NCI-H128 (cell line): ENCODE data around the gene APELA.
"Not testable (repeated sequence)": the region's sequence is repeated elsewhere in the genome, so short reads cannot be mapped to it uniquely, and the experiment has no call there.

Experiments used
- DNase-seq: peaks from one replicate; lab custom pipeline; 2025; ENCODE audit not compliant: unreplicated experiment; lab: John Stamatoyannopoulos, UW

The APELA gene, protein sequence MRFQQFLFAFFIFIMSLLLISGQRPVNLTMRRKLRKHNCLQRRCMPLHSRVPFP

DNA sequence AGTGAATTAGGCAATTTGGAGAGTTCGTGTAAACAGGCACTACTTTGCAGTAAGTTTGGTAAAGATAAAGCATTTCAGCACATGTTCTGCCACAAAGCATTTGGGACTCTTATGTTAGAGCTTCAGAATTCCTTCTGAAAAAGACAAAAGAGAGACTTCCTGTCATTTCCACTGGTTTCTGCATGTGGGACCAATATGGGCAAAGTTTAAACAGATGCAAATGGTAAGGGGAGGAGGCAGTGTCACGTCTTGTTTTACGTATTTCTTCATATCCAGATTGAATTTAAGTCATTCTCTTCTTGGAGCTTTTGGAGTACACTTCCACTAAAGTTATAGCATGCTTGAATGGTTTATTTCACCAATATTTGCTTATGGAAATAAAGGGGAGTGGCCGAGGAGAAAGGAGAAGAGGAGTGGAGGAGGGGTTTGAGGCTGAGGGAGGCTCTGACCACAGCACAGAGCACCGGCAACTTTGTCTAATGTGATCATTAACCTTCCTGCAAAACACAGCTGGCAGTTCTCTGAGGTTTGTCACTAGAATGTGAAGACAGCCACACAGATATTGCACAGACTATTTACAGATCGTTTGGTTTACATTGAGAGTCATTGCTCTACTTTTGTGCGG is at the start of gene APELA:
TSS of gene APELA (plus strand) at position 479 of the 625 bp plus-strand sequence. CDS start 154 bp downstream, outside the sequence.
- no peak for DNase-seq

DNA sequence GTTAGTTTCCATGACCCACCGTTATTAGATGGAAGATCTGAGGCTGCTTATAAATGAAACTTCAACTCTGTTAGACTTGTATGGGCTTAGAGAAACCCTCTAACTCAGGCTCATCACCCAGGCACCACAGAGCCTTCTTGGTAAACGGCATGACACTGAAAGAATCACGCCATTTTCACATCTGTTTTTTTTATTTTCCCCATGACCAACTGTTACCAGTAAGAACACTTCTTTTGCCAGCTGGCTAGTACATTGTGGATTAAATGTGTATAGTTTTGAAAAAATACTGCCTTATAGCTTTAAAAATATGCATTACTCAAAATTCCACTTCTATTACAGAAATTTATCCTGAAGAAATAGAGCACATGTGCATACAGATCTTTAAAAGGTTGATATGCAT is 48.0 kb upstream of the APELA start:
- no peak for DNase-seq

DNA sequence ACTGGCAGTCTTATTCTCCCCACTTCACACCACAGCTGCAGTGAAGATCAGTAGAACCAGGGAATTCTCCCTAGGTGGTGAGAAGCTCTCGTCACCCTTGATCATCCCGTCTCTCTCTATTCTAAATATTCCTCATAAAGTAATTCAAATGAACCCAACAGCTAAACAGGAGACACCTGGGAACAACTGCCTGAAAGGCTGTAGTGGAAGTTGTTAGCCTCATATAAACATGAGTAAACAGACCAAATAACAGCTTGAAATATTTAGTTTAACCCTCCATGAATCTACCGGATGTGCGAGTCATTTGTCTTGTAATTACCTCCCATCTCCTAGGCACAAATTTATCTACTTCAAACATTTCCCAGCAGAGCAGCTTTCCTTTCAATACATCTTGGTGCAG is 30.4 kb upstream of the APELA start:
- no peak for DNase-seq

DNA sequence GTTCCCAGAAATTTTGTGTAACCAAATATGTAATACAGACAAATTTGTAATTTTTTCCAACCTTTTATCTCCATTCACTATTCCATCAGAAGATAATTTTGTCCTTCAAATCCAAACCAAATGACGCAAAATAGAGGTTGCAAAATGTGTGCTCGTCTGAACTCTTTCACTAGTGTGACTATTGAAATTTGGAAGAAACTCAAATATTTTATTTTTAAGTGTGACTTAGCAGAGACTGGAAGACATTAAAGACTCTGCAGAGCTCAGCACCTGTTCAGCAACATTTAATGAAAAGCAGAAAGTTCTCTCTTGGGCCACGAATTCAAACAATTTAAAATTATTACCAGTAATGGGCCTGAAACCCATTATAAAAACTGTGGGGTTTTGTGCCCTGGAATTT is 30.0 kb upstream of the APELA start:
- DNase-seq = no peak

DNA sequence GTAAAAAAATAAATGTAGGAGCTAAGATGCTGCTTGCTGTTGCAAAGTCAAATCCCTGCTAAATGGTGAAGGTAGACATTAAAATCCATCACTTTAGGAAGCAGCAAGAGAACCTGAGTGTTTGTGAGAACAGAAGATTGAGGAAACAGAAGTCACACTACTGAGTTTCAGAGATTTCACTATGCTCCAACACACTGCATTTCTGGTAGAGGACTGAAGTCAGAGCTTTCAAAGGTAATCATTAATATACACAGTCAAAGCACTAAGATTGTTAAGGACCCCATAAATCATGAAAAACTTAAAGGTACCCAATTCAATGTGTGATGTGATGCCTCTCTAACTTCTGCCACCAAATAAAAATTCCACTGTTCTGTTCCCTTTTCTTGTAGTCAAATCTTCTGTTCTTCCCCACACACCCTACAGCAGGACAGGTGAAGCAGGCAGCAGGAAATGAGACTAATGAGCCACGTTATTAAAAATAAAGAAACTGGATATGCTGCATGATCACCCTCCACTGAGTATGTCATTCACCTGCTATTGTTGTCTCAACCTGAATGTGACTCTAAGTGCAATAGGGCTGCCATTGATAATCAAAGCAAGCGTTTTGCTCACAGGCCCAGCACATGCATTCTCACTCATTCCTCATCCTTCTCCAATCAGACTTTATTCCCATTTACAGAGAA is 28.9 kb upstream of the APELA start:
- DNase-seq = no peak

DNA sequence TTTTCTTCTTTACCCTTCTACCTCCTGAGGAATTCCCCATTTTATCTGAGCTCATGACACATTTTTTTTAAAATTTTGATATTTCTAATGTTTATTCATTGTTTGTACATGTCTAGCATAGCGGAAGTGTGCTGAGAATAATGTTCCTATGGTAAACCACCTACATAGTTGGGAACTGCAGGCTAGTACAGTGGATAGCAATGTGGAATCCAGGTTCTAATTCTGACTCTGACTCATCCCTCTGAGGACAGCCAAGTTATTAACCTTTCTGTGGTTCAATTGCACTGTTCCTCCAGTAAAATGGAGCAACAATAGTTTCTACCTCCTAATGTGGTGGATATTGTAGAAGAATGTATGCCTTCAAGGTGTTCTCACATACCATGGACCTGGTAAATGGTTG is 20.6 kb upstream of the APELA start:
- DNase-seq = no peak

DNA sequence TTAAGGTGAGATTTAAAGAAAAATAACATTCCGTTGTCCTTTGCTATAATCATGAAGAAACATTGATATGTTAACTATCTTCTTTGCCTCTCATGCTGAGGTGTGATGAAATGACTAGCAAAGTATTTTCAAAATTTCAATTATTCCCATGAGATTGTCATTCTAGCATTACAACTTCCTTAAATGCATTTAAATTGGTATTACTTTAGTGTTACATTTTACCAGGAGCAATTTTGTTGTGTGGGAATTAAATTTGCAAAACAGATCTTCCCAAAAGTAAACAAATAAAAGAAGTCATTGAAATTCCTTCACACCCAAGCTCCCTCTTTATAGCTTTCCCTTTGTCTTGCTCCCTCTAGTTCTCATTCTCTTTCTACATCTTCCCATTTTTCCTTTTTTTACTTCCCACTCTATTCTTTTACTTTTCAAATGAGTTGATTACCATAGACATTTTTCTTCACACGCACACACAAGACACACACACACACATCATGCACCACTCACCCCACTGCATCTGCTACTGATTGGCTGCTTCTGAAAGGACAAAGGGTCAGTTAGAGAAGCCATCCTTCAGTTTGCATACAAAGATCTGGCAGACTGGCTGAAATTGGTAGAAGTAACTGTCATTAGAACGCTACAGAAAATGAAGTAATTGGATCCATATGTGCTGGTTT is 10.0 kb upstream of the APELA start:
- no peak for DNase-seq

DNA sequence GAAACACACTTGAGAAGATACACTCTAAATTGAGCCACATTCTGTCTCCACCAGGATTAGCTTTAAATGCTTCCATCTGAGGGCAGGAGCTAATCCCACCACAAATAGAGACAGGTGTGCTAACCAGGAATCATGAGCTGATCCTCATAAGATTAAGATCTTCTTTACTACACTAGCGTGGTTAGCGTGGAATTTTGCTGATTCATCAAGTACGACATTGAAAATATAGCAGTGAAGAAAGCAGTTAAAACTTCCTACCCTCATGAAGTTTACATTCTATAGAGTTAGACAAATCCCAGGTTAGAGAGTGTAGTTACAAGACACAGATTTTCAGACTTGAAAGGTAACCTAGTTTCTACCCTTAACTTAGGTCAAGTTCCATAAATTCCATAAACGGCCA is 5.3 kb upstream of the APELA start:
- DNase-seq = no peak

DNA sequence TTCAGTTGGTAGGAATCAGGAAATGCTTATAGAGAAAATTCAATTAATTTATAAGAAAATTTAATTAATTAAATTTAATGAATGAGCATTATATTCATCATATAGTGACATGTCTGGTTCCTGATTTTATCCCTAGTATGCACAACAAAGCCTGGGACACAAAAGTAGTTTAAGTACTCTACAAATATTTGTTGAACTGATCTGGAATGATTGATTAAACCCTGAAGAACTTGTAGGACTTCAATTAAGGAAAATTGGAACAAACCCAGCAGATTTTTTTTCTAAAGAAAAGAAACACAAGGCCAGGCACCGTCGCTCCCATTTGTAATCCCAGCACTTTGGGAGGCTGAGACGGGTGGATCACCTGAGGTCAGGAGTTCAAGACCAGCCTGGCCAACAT is 4.5 kb upstream of the APELA start:
- DNase-seq = no peak

DNA sequence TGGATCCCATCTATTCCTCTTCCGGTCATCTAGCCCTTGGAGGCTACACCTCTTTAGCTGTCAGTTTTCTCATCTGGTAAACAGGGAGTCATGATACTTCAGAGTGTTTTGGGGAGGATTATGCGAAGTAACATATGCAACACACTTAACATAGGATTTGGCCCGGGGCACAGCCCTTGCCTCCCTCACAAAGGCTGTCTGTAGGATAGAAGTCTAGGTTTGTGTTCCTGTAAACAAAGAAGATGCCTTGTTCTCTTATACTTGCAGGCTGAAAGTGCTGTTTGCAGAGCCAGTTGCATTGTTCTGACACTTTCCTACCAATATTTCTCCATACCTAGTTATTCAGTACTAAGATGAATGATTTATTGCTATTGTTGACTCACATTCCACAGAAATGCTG is 2.2 kb upstream of the APELA start:
- DNase-seq = no peak

DNA sequence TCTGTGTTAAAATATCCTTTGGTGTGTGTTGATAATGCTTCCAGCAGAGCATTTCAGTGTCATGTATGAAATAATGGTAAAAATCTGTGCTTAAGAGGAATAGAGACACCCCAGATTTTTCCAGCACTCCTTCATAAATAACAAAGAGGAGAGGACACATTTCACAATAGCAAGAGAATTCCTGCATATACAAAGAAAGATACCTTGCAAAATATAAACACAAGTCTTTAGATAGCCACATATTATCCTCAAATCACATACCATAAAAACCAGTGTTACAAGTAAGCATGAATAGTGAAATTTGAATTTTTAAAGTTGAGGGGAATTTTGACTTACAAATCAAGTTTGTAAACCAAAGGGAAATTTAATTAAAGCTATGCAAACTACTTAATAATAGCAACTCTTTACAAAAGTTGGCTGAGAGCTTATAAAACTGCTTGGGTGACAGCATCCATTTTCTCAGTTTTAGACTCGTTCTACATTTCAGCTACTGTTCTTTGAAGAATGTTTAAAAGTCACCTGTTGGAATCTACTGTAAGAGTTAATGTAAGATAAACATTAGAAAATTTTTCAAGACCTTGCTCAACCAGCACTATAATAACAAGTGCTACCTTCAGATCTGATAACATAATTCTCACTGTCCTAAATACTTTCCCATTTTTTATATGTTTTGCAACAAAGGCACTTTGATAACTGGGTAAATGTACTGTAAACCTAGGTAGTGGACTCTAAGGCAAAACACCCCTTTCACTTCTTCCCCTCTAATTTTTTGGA is 3.7 kb downstream of the APELA start:
- DNase-seq = no peak

DNA sequence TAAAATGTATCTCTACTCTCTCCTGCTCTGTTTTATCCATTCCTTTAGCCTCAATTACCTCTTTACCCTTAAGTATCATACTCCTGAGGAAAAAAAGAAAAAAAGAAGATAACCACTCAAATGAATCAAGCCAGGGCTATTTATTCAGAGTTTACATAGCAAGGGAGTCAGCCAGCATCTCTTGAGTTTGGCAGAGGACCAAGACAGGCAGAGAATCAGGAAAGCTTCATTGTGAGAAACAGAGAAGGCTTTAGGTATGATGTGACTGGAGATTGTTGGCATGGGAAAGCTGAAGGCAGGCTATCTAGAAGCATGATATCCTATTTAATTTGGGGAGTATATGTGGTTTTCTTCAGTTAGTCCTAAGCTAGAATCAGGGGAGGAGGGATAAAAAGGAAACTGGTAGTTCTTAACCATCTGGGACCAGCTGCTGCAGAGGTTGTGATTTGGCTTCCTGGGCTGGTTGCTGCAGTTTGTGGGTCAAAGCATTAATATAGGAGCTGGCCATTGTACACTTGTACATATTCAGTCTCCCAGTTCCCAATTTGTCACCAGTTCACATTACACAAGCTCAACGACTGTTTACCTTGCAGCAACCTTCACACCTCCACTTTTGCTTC is 11.2 kb downstream of the APELA start:
- no peak for DNase-seq

DNA sequence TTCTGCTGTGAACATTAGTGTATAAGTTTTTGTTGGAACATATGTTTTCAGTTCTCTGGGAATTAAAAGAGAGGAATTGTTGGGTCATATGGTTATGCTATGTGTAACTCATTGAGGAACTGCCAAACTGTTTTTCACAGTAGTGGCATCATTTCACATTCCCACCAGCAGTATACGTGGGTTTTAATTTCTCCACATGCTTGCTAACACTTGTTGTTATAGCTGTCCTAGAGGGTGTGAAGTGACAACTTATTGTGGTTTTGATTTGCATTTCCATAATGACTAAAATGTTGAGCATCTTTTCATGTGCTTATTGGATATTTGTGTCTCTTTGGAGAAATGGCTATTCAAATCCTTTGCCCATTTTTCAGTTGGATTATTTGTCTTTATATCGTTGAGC is 13.7 kb downstream of the APELA start:
- no peak for DNase-seq

DNA sequence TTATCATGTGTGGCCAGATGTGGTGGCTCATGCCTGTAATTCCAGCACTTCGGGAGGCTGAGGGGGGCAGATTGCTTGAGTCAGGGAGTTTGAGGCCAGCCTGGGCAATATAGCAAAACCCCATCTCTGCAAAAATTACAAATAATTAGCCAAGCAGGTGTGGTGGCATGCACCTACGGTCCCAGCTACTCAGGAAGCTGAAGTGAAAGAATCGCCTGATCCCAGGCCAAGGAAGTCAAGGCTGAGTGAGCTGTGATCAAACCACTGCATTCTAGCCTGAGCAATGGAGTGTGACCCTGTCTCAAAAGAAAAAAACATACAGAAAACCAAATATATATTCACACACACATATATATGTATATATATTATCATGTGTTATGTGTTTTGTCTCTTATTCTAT is 15.0 kb downstream of the APELA start:
- DNase-seq = no peak

DNA sequence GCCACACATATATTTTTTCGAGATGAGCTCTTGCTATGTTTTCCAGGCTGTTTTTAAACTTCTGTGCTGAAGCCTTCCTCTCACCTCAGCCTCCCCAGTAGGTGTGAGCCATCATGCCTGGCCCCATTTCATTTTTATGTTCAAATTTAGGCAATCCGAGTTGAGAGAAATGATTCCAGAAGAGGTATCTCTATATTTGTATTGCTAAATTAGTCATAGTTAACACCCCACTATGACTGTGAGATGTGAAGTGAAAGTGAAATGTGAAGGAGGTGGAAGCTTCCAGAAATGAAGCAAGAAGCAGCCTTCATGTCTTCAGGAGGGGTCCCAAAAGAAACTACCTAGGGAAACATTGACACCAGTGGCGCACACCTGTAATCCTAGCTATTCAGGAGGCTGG is 17.7 kb downstream of the APELA start:
- DNase-seq = no peak

DNA sequence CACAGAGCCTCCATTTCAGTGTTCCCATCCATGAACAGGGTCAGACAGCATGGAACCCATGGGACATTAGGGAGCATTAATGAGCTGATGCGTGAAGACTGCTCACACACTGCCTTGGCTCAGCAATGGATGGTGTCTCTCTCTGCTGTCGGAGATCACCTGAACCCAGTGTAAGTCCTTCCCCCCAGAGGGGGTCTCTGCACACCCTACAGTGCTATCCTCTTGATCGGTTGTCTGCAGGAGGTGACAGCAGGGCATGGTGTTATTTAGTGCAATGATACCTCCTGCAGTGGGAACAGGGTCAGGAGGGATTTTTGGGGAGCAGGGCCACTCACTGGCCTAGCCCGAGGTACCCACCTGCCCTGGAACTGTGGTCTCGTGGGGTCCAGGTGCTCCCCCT is 25.6 kb downstream of the APELA start:
- no peak for DNase-seq

DNA sequence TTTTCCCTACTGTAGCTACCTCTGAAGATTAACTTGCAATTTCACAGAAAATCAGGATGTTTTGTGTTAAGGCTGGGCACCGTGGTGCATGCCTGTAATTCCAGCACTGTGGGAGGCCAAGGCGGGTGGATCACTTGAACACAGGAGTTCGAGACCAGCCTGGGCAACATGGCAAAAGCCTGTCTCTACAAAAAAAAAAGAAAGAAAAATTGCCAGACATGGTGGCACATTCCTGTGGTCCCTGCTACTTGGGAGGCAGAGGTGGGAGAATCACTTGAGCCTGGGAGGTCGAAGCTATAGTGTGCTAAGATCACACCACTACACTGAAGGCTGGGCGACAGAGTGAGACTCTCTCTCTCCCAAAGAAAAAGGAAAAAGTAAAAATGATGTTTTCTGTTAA is 27.4 kb downstream of the APELA start:
- DNase-seq = no peak

DNA sequence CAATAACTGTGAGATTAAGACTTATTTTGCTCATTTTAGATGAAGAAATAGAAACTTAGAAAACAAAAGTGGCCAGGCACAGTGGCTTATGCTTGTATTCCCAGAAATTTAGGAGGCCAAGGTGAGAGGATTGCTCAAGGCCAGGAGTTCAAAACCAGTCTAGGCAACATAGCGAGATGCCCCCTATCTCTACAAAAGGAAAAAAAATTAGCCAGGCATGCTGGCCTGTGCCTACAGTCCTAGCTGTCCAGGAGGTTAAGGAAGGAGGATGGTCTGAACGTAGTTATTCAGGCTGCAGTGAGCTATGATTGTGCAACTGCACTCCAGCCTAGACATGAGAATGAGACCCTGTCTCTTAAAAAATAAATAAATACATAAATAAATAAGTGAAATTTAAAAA is 28.0 kb downstream of the APELA start:
- DNase-seq = no peak

DNA sequence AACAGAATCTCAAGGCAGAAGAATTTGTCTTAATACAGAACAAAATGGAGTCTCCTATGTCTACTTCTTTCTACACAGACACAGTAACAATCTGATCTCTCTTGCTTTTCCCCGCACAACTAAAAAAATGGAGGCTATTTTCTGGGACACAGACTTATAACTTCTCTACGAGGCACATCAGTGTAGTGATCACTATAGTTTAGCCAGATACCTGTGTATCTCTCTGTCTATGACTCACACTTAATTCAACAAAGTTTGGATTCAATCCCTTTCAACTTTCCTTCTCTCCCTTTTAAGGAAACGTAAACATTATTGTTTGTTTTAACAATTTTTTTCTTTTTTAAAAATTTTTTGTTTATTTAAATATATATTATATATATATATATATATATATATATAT is 29.4 kb downstream of the APELA start:
- DNase-seq = no peak

DNA sequence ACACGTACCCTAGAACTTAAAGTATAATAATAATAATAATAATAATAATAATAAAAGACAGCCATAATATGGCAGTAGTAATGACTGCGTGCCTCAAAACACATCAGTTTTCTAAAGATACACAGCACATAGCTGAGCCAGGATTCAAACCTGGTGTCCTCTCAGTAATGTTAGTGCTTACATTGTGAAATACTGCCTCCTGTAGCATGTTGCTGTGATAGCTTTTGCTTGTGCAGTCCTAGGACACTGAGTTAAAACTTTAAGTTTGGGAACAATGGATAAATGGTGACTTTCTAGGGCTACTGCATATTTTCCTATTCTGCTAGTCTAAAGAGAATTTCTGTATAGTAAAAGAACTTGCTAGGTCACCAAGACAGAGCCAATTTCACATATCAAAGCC is 36.5 kb downstream of the APELA start:
- DNase-seq = not testable (repeated sequence)

DNA sequence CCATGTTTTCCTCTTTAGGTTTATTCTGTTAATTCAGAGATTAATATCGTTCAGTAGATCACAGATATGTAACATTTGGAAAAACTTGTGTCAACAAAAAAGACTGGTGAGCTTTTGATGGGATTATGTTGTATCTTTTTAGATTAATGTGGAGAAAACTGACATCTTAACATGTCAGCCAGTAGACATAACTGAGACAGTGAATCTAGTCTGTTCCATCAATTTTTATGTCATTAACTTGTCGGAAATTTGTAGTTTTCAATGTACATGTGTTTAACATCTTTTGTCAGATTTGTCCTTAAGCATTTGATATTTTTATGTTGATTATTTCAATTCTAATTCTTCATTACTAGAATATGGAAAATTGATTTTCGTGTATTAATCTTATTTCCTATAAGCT is 42.0 kb downstream of the APELA start:
- no peak for DNase-seq
